AG04450 (cell line): ENCODE measurements around the gene SUPT16H. TPM values are rescaled to one million over a fixed set of nuclear protein-coding genes. Genes with fewer than 3 reads are reported as not detected.

Experiments
- CTCF ChIA-PET: fragments of 300-600, 350-600 bp; formaldehyde crosslinking; extraction: SDS; loops from one replicate; lab custom pipeline; 2022; ENCODE audit warnings: antibody characterized with exemption, inconsistent platforms; lab: Charles Lee
- POLR2A ChIA-PET: fragments of 350-600 bp; formaldehyde crosslinking; extraction: SDS; loops from one replicate; lab custom pipeline; 2021; ENCODE audit warnings: antibody characterized with exemption, inconsistent platforms; lab: Yijun Ruan, JAX
- DNase-seq: peaks from one replicate; pipeline ENCODE4 v3.0.0-alpha.2; 2011; ENCODE audit warnings: low read depth, low spot score
- H3K27ac ChIP-seq: one replicate; pipeline ENCODE4 v1.5.1; 2012; ENCODE audit warnings: low read depth, low read length, control low read depth
- H3K27me3 ChIP-seq: one replicate; pipeline ENCODE4 v1.6.0; 2012; ENCODE audit warnings: low read length; ENCODE audit not compliant: control insufficient read depth, insufficient read depth
- H3K4me3 ChIP-seq: 2 replicates; pipeline ENCODE4 v1.5.1; 2011; ENCODE audit warnings: mild to moderate bottlenecking, low read depth, low read length, control low read depth
- H3K9me3 ChIP-seq: 2 replicates; pipeline ENCODE4 v1.5.1; 2012; ENCODE audit warnings: low read length; ENCODE audit not compliant: control insufficient read depth, insufficient read depth
- CTCF ChIP-seq: IDR thresholded peaks from 2 replicates; pipeline ENCODE4 v1.5.1; 2011; ENCODE audit warnings: low read depth, low read length, control low read depth, inconsistent platforms
- polyA plus RNA-seq: library from polyadenylated mRNA; depleted of rRNA; stranded (reverse); fragments of >200 nt; gene quantifications from 2 replicates; pipeline ENCODE4 v1.2.3, GENCODE V29; 2011

Gene SUPT16H
- polyA plus RNA-seq, 1 experiment, result 70.7 TPM

GRCh38 chr14:21399311-21399870 lies 15.6 kb upstream of the SUPT16H start:
- no peak overlapping the region for H3K4me3 ChIP-seq
- H3K9me3 ChIP-seq, result no peaks in the 10 kb centered on the region
- TF ChIP-seq CTCF, result no peak
- ChIA-PET POLR2A (no interaction called here), CTCF (no interaction called here)
- no peak overlapping the region for H3K27ac ChIP-seq
- no peak for DNase-seq
- no peaks in the 10 kb centered on the region for H3K27me3 ChIP-seq

GRCh38 chr14:21398901-21399300 lies 15.1 kb upstream of the SUPT16H start:
- TF ChIP-seq CTCF, result no peak
- DNase-seq, result no peak

GRCh38 chr14:21395450-21395849 lies 11.6 kb upstream of the SUPT16H start:
- Histone ChIP-seq H3K9me3 (no peaks in the 10 kb centered on the region), H3K27ac (no peak overlapping the region), H3K4me3 (no peak overlapping the region), H3K27me3 (no peaks in the 10 kb centered on the region)
- POLR2A ChIA-PET, result no interaction called here
- CTCF ChIA-PET, result no interaction called here
- no peak for DNase-seq
- TF ChIP-seq CTCF, result no peak

More at GRCh38 chr14:21398901-21399300, 15.1 kb upstream of the SUPT16H start:
- no peaks in the 10 kb centered on the region for H3K9me3 ChIP-seq
- no peak overlapping the region for H3K27ac ChIP-seq
- ChIA-PET POLR2A (no interaction called here), CTCF (no interaction called here)
- H3K4me3 ChIP-seq, result no peak overlapping the region
- no peaks in the 10 kb centered on the region for H3K27me3 ChIP-seq

- no peaks in the 10 kb centered on the region for H3K27me3 ChIP-seq
- POLR2A ChIA-PET, result interaction anchor here (0.7 kb wide), 1 partner anchor 383 kb away, joined by 5 read pairs; no protein-coding TSS in a partner anchor
- CTCF ChIA-PET, result no interaction called here
- H3K4me3 ChIP-seq, result no peak overlapping the region
- H3K27ac ChIP-seq, result no peak overlapping the region
- no peaks in the 10 kb centered on the region for H3K9me3 ChIP-seq
- no peak for TF ChIP-seq CTCF
- no peak for DNase-seq
Measured at GRCh38 chr14:21385188-21385904, 1.5 kb upstream of the SUPT16H start.

GRCh38 chr14:21384494-21384851 lies 654 bp upstream of the SUPT16H start:
- POLR2A ChIA-PET, result interaction anchor here (0.7 to 1.0 kb wide), 4 partner anchors 53 to 313 kb away, joined by 3 to 7 read pairs (median 5); partner anchors contain the start of gene METTL3
- no peak for TF ChIP-seq CTCF
- no peaks in the 10 kb centered on the region for H3K27me3 ChIP-seq
- H3K27ac ChIP-seq, result peak overlapping the region; percentile 95
- peak overlapping the region; percentile 94 for H3K4me3 ChIP-seq
- CTCF ChIA-PET, result interaction anchor here (0.7 kb wide), 1 partner anchor 71 kb away, joined by 3 read pairs; the partner anchor contains the start of gene CHD8
- DNase-seq, result no peak
- no peaks in the 10 kb centered on the region for H3K9me3 ChIP-seq
